ENCODE measurements around the gene HASPIN.

HASPIN gene

GRCh38 chr17:3723556-3724377 lies at the start of gene HASPIN:
Gene HASPIN (plus strand): TSS chr17:3723903. CDS start chr17:3723936, 33 bp downstream.
- DNase-seq (ENCODE audit: low read depth) = peak; percentile 88

GRCh38 chr17:3675886-3676285 lies 47.8 kb upstream of the HASPIN start:
- DNase-seq (ENCODE audit: low read depth) = no peak

GRCh38 chr17:3678095-3678820 lies 45.4 kb upstream of the HASPIN start:
- no peak for DNase-seq (ENCODE audit: low read depth)

GRCh38 chr17:3678821-3679530 lies 44.7 kb upstream of the HASPIN start:
- no peak for DNase-seq (ENCODE audit: low read depth)

- DNase-seq (ENCODE audit: low read depth) = no peak
These were observed 44.1 kb upstream of the HASPIN start for GRCh38 chr17:3679531-3680126.

- DNase-seq (ENCODE audit: low read depth) = no peak
These were observed 42.6 kb upstream of the HASPIN start for GRCh38 chr17:3681057-3681456.

- no peak for DNase-seq (ENCODE audit: low read depth)
These were observed 42.1 kb upstream of the HASPIN start for GRCh38 chr17:3681565-3681964.

GRCh38 chr17:3682033-3682432 lies 41.7 kb upstream of the HASPIN start:
- DNase-seq (ENCODE audit: low read depth) = no peak

GRCh38 chr17:3683054-3683511 lies 40.6 kb upstream of the HASPIN start:
- DNase-seq (ENCODE audit: low read depth) = peak; percentile 25

- DNase-seq (ENCODE audit: low read depth) = no peak
These were observed 38.5 kb upstream of the HASPIN start for GRCh38 chr17:3685174-3685573.

- no peak for DNase-seq (ENCODE audit: low read depth)
These were observed 35.6 kb upstream of the HASPIN start for GRCh38 chr17:3688027-3688553.

- no peak for DNase-seq (ENCODE audit: low read depth)
These were observed 34.8 kb upstream of the HASPIN start for GRCh38 chr17:3688852-3689261.

- DNase-seq (ENCODE audit: low read depth) = no peak
These were observed 34.2 kb upstream of the HASPIN start for GRCh38 chr17:3689262-3690093.

- DNase-seq (ENCODE audit: low read depth) = no peak
These were observed 33.5 kb upstream of the HASPIN start for GRCh38 chr17:3690094-3690715.

GRCh38 chr17:3691617-3692067 lies 32.1 kb upstream of the HASPIN start:
- DNase-seq (ENCODE audit: low read depth) = no peak

GRCh38 chr17:3692346-3692745 lies 31.4 kb upstream of the HASPIN start:
- DNase-seq (ENCODE audit: low read depth) = no peak

- no peak for DNase-seq (ENCODE audit: low read depth)
These were observed 30.6 kb upstream of the HASPIN start for GRCh38 chr17:3693141-3693540.

GRCh38 chr17:3693829-3694231 lies 29.9 kb upstream of the HASPIN start:
- no peak for DNase-seq (ENCODE audit: low read depth)

GRCh38 chr17:3695129-3695722 lies 28.5 kb upstream of the HASPIN start:
- no peak for DNase-seq (ENCODE audit: low read depth)

All from stimulated activated CD8-positive, alpha-beta memory T cell treated with anti-CD3 and anti-CD28 coated beads, Interleukin-12 subunit alpha, Interleukin-12 subunit beta, amount 100 ng/mL, for 1 hour (primary cell).